ENCODE measurements around the gene OSMR.

Gene OSMR

GRCh38 chr5:38931731-38932130 lies 85.9 kb downstream of the OSMR start:
- DNase-seq: no peak

GRCh38 chr5:38932854-38933408 lies 87.1 kb downstream of the OSMR start:
- DNase-seq: no peak

- no peak for DNase-seq
These were observed 89.6 kb downstream of the OSMR start for GRCh38 chr5:38935437-38935836.

- no peak for DNase-seq
These were observed 90.5 kb downstream of the OSMR start for GRCh38 chr5:38936269-38936668.

DNA sequence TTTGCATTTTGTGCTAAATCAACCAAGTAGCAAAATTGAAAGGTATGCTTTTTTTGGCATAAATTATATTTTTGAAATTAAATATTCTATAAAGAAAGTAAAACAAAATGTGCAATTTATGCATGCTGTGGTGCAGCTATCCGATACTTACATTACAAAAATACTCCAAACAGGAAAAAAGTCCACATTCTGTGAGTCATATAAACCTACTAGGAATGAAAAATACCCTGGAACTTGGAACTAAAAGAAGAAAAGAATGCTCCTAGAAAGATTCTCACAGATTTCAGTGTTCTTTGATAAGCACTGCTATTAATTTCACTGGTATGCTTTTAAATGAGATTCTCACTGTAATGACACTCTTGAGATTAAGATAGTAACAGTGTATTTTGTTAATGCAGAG lies 92.6 kb downstream of the OSMR start:
- DNase-seq: no peak

DNA sequence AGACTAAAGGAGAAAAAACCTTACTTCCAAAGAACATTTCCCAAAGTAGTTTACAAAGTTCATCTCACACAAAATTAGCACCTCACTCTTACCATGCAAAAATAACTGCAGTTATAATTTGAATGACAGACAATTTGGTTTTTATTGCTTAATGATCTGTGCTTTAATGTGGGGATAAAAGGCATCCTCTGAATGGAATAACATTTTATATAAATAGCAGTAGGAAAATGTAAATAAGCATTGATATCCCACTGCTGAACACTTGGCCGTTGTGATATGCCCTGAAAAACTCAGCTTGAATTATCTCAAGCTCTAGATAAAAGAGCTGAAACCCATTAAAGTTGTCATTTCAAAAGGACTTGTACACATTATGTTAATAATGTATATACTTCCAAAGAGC lies 93.2 kb downstream of the OSMR start:
- no peak for DNase-seq

DNA sequence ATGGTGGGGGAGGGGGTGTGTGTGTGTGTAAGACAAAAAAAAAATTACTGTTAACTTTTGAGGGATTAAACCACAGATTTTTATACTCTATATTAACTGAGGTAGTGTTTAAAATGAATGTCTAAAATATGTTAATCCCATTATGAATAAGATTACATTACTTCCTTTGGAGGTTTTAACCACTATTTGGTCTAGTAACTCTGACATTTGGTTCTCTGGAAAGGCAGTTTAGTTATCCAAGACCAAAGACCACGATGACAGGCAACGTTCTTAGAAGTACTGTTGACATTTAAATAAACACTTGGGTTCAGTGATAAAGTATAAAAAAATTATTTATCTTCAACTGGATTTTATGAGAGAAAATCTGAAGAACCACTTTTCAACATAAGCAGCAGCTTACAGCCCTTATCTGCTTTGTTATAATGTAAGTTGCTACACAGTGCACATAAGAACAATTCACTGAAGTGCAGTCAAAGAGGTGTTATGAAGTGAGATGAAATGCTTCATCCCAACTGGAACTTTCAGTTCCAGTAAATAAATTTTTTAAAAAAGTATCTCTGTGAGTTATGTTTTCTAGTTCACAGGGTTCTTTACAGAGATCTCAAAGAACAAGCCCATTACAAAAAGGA lies 94.5 kb downstream of the OSMR start:
- DNase-seq: no peak

GRCh38 chr5:38941912-38942311 lies 96.1 kb downstream of the OSMR start:
- no peak for DNase-seq

- DNase-seq: no peak
These were observed 98.5 kb downstream of the OSMR start for GRCh38 chr5:38944282-38944681.

GRCh38 chr5:38948501-38948900 lies 102.7 kb downstream of the OSMR start:
- DNase-seq: no peak

- no peak for DNase-seq
These were observed 107.7 kb downstream of the OSMR start for GRCh38 chr5:38953426-38954012.

DNA sequence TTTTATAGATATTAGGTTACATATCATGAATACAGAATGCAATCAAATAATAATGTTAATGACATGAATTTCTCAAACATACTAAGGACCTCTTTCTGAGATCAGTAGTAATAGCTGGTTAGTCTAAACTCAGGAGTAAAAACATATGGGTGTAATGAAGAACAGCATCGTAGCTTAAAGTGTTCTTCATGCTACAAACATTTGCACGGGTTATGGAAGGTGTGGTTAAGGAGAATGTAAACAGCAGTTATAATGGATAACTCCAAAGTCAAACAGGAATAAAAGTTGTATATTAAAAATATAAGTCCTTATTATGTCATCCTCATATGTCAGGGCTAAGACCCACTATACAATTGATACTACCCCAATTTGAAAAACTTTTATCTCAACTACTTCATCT lies 115.9 kb downstream of the OSMR start:
- DNase-seq: no peak

DNA sequence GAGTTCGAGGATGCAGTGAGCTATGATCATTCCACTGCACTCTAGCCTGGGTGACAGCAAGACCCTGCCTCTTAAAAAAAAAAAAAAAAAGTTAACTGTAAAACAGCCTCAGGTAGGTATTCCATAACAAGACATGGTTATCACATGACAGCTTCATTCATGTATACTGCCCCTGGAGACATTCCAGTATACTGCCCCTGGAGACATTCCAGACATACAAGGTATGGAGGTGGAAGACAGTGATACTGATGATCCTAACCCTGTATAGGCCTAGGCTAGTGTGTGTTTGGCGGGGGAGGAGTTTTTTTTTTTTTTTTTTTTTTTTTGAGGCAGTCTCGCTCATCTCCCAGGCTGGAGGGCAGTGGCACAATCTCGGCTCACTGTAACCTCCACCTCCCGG lies 122.9 kb downstream of the OSMR start:
- DNase-seq: no peak

DNA sequence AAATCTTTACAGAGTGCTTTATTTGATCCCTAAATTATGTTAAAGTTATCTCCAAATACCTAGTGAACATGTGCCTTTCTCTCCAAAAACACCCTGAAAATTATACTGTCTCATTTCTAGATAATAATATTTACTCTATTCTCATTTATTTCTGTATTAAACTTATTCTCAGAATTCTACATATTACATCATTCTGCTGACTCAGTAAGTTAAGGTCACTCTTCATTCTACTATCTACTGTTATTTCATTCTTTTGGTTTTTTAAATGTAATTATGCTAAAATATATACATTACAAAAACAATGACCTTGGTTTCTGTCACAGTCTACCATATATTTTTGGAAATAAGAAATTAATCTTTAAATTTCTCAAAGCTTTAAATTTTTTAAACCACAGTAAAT lies 132.2 kb downstream of the OSMR start:
- no peak for DNase-seq

GRCh38 chr5:38979535-38979934 lies 133.7 kb downstream of the OSMR start:
- no peak for DNase-seq
